SK-N-SH (cell line): ENCODE data around the gene AUH. TPM values are rescaled to one million over a fixed set of nuclear protein-coding genes. Genes with fewer than 3 reads are reported as not detected.

Experiments
- CTCF ChIA-PET: fragments of 300-600, 350-600 bp; formaldehyde crosslinking; extraction: SDS; loops from one replicate; lab custom pipeline; 2021; lab: Yijun Ruan, JAX
- POLR2A ChIA-PET: fragments of 350-600 bp; sonication (Branson Sonifier 250); formaldehyde crosslinking; extraction: SDS; loops from one replicate; lab custom pipeline; 2020; ENCODE audit warnings: antibody characterized with exemption, inconsistent platforms; lab: Yijun Ruan, JAX
- DNase-seq: peaks from one replicate; pipeline ENCODE4 v3.0.0; 2012
- H2AFZ ChIP-seq: fragments of 200-600 bp; sonication (generic); 2 replicates; pipeline ENCODE4 v1.8.1; 2016; ENCODE audit warnings: antibody characterized with exemption, mild to moderate bottlenecking, low read depth
- H3F3A ChIP-seq: fragments of 200-600 bp; sonication (generic); replicated peaks from 2 replicates; pipeline ENCODE3; 2016; ENCODE audit warnings: antibody characterized with exemption, mild to moderate bottlenecking; ENCODE audit not compliant: insufficient read depth
- H3K27ac ChIP-seq, 2 experiments: fragments of 200-500 bp in 1 of 2; fragments of 200-600 bp in 1 of 2; sonication (Bioruptor generic) in 1 of 2; sonication (generic), shearing (Covaris generic) in 1 of 2; 2 replicates each; pipeline versions ENCODE4 v1.5.1 to v1.6.1; 2014 to 2016; ENCODE audit warnings: low read depth in 2 of 2, inconsistent platforms in 1 of 2, low read length in 1 of 2, mild to moderate bottlenecking in 1 of 2, mixed read lengths in 1 of 2
- H3K27me3 ChIP-seq: fragments of 200-600 bp; sonication (generic), shearing (Covaris generic); 2 replicates; pipeline ENCODE4 v1.6.1; 2016; ENCODE audit warnings: mixed run types; ENCODE audit not compliant: insufficient read depth
- H3K36me3 ChIP-seq, 2 experiments: fragments of 200-500 bp in 1 of 2; fragments of 200-600 bp in 1 of 2; sonication (Bioruptor generic) in 1 of 2; sonication (generic) in 1 of 2; replicated peaks in 1 of 2; 2 replicates each; pipeline versions ENCODE3 to v1.5.1; 2014 to 2016; ENCODE audit warnings: low read length in 1 of 2, mild to moderate bottlenecking in 1 of 2; ENCODE audit not compliant: insufficient read depth in 2 of 2, control insufficient read depth in 1 of 2
- H3K4me1 ChIP-seq, 2 experiments: fragments of 200-500 bp in 1 of 2; fragments of 200-600 bp in 1 of 2; sonication (Bioruptor generic) in 1 of 2; sonication (generic), shearing (Covaris generic) in 1 of 2; 2 replicates each; pipeline versions ENCODE4 v1.5.1 to v1.6.1; 2014 to 2016; ENCODE audit warnings: low read depth in 1 of 2, low read length in 1 of 2, mixed run types in 1 of 2; ENCODE audit not compliant: insufficient read depth in 2 of 2, control insufficient read depth in 1 of 2
- H3K4me2 ChIP-seq: fragments of 200-600 bp; sonication (generic), shearing (Covaris generic); 2 replicates; pipeline ENCODE4 v1.6.1; 2017; ENCODE audit warnings: mixed run types
- H3K4me3 ChIP-seq, 2 experiments: fragments of 200-500 bp in 1 of 2; fragments of 200-600 bp in 1 of 2; sonication (Bioruptor generic) in 1 of 2; sonication (generic), shearing (Covaris generic) in 1 of 2; 2 replicates each; pipeline versions ENCODE4 v1.5.1 to v1.8.1; 2014 to 2016; ENCODE audit warnings: low read depth in 2 of 2, inconsistent platforms in 1 of 2, low read length in 1 of 2, mild to moderate bottlenecking in 1 of 2, mixed read lengths in 1 of 2, moderate library complexity in 1 of 2
- H3K79me2 ChIP-seq: fragments of 200-600 bp; sonication (generic); 2 replicates; pipeline ENCODE4 v1.8.1; 2017; ENCODE audit warnings: mild to moderate bottlenecking; ENCODE audit not compliant: insufficient read depth
- H3K9ac ChIP-seq: fragments of 200-600 bp; sonication (generic); 2 replicates; pipeline ENCODE4 v1.6.1; 2017; ENCODE audit warnings: mixed run types
- H3K9me2 ChIP-seq: fragments of 200-600 bp; sonication (generic); 2 replicates; pipeline ENCODE4 v1.6.1; 2017; ENCODE audit warnings: mixed run types
- H3K9me3 ChIP-seq: fragments of 200-600 bp; sonication (generic); 2 replicates; pipeline ENCODE4 v1.6.1; 2017; ENCODE audit warnings: mixed run types, mild to moderate bottlenecking, moderate library complexity
- H4K20me1 ChIP-seq: fragments of 200-600 bp; sonication (generic); 2 replicates; pipeline ENCODE4 v1.6.1; 2017; ENCODE audit warnings: mild to moderate bottlenecking, mixed run types; ENCODE audit not compliant: insufficient read depth
- CHD2 ChIP-seq: fragments of 150-350 bp; IDR thresholded peaks from 2 replicates; pipeline ENCODE4 v1.6.1; 2018; ENCODE audit warnings: low read length; ENCODE audit not compliant: partially characterized antibody
- EP300 ChIP-seq, 2 experiments: IDR thresholded peaks; 2 replicates each; pipeline versions ENCODE4 v1.4.0 to v1.6.1; 2012; ENCODE audit warnings: borderline replicate concordance in 1 of 2, low read depth in 1 of 2, low read length in 1 of 2
- EZH2phosphoT487 ChIP-seq: fragments of 200-600 bp; sonication (generic); IDR thresholded peaks from 2 replicates; pipeline ENCODE4 v1.6.1; 2017; ENCODE audit warnings: low read depth, mixed run types, mild to moderate bottlenecking, antibody characterized with exemption, moderate library complexity, borderline replicate concordance
- FOXJ3 ChIP-seq: sonication (generic); formaldehyde crosslinking; IDR thresholded peaks from 2 replicates; pipeline ENCODE4 v1.5.1; 2020; ENCODE audit warnings: mild to moderate bottlenecking, missing genetic modification reagents
- FOXM1 ChIP-seq: IDR thresholded peaks from 2 replicates; pipeline ENCODE4 v1.4.0; 2012; ENCODE audit warnings: low read depth, mild to moderate bottlenecking
- GABPA ChIP-seq: IDR thresholded peaks from 2 replicates; pipeline ENCODE4 v1.4.0; 2012; ENCODE audit warnings: low read depth, mild to moderate bottlenecking
- GATA2 ChIP-seq: sonication (generic); formaldehyde crosslinking; IDR thresholded peaks from 2 replicates; pipeline ENCODE4 v1.5.0; 2020; ENCODE audit warnings: mild to moderate bottlenecking, missing genetic modification reagents
- IRF3 ChIP-seq: fragments of 150-350 bp; IDR thresholded peaks from 2 replicates; pipeline ENCODE4 v1.6.1; 2016; ENCODE audit warnings: mild to moderate bottlenecking, low read depth, low read length
- JUND ChIP-seq: IDR thresholded peaks from 2 replicates; pipeline ENCODE4 v1.4.0; 2012
- MEF2A ChIP-seq: IDR thresholded peaks from 2 replicates; pipeline ENCODE4 v1.4.0; 2012; ENCODE audit warnings: low read depth, borderline replicate concordance
- NFIC ChIP-seq: IDR thresholded peaks from 2 replicates; pipeline ENCODE4 v1.4.0; 2012; ENCODE audit warnings: borderline replicate concordance
- NRF1 ChIP-seq: IDR thresholded peaks from 2 replicates; pipeline ENCODE4 v1.6.1; 2012; ENCODE audit warnings: low read depth, mild to moderate bottlenecking, low read length
- PBX3 ChIP-seq: IDR thresholded peaks from 2 replicates; pipeline ENCODE4; 2012
- RAD21 ChIP-seq: IDR thresholded peaks from 2 replicates; pipeline ENCODE4 v1.6.1; 2012; ENCODE audit warnings: mild to moderate bottlenecking, low read length
- RCOR1 ChIP-seq: fragments of 150-350 bp; IDR thresholded peaks from 2 replicates; pipeline ENCODE4 v1.6.1; 2017; ENCODE audit warnings: antibody characterized with exemption, low read length
- RFX5 ChIP-seq: IDR thresholded peaks from 2 replicates; pipeline ENCODE4 v1.6.1; 2012; ENCODE audit warnings: mild to moderate bottlenecking, improper control_type of control experiment, low read length
- SMC3 ChIP-seq: IDR thresholded peaks from 2 replicates; pipeline ENCODE4 v1.6.1; 2012; ENCODE audit warnings: low read depth, low read length, improper control_type of control experiment
- TAF1 ChIP-seq: IDR thresholded peaks from 2 replicates; pipeline ENCODE4 v1.6.1; 2012; ENCODE audit warnings: low read depth, mild to moderate bottlenecking, low read length, moderate library complexity, borderline replicate concordance
- TCF12 ChIP-seq: IDR thresholded peaks from 2 replicates; pipeline ENCODE4 v1.4.0; 2012
- TEAD4 ChIP-seq: IDR thresholded peaks from 2 replicates; pipeline ENCODE4 v1.4.0; 2012; ENCODE audit warnings: mild to moderate bottlenecking, borderline replicate concordance; ENCODE audit not compliant: insufficient read depth
- YY1 ChIP-seq: IDR thresholded peaks from 2 replicates; pipeline ENCODE4 v1.4.0; 2012; ENCODE audit warnings: low read depth, mild to moderate bottlenecking
- WGBS: methylation state at CpG from one replicate; pipeline ENCODE4 v1.1.6; 2017; ENCODE audit warnings: low lambda C conversion rate; 5-methylcytosine and 5-hydroxymethylcytosine counted together
- polyA plus RNA-seq, 3 experiments: library from polyadenylated mRNA; depleted of rRNA; stranded (reverse); fragments of >200 nt; gene quantifications; 2 replicates each; pipeline ENCODE4 v1.2.3, GENCODE V29; 2012
- TF ChIP-seq, protein P1 (sequence below): IDR thresholded peaks from 2 replicates; pipeline ENCODE4 v1.4.0; 2012; ENCODE audit warnings: low read depth, borderline replicate concordance
- TF ChIP-seq, protein P2 (sequence below): IDR thresholded peaks from 2 replicates; pipeline ENCODE4 v1.4.0; 2012; ENCODE audit warnings: low read depth, borderline replicate concordance

Gene AUH
- polyA plus RNA-seq, 1 of the 3 experiments (the other 2 are of a cell fraction), result 7.6 TPM

- H4K20me1 ChIP-seq, result no peaks in the 10 kb centered on the region
- no peak overlapping the region for H3K4me3 ChIP-seq
- no peaks in the 10 kb centered on the region for H3K79me2 ChIP-seq
- no peaks in the 10 kb centered on the region for H3K36me3 ChIP-seq
- H3K9ac ChIP-seq, result no peak overlapping the region
- H3K9me3 ChIP-seq, result no peaks in the 10 kb centered on the region
- H3F3A ChIP-seq, result no peaks in the 10 kb centered on the region
- no peak for DNase-seq
- no peak overlapping the region for H3K4me2 ChIP-seq
- no peak overlapping the region for H2AFZ ChIP-seq
- no peaks in the 10 kb centered on the region for H3K9me2 ChIP-seq
- H3K4me1 ChIP-seq, result no peaks in the 10 kb centered on the region
- CTCF ChIA-PET, result no interaction called here
- POLR2A ChIA-PET, result no interaction called here
- TF ChIP-seq GATA2 (CRISPR knock-in tag), result no peak
- TF ChIP-seq TCF12, result no peak
- TF ChIP-seq TEAD4, result no peak
- TF ChIP-seq RFX5, result no peak
- TF ChIP-seq JUND, result no peak
- no peak for TF ChIP-seq SMC3
- no peak for TF ChIP-seq RAD21
- no peak for TF ChIP-seq CHD2
- TF ChIP-seq EZH2phosphoT487, result no peak
- no peak for TF ChIP-seq IRF3
- TF ChIP-seq RCOR1, result no peak
- no peak for TF ChIP-seq TAF1
- no peak for TF ChIP-seq MEF2A
- no peak for TF ChIP-seq EP300 (IDR thresholded peaks at IDR 0.05; ENCODE audit: borderline replicate concordance in 1 of 2, low read depth in 1 of 2, low read length in 1 of 2)
- TF ChIP-seq NRF1, result no peak
- no peak for TF ChIP-seq NFIC
- no peak for TF ChIP-seq FOXJ3 (CRISPR knock-in tag)
- TF ChIP-seq, protein P1, sequence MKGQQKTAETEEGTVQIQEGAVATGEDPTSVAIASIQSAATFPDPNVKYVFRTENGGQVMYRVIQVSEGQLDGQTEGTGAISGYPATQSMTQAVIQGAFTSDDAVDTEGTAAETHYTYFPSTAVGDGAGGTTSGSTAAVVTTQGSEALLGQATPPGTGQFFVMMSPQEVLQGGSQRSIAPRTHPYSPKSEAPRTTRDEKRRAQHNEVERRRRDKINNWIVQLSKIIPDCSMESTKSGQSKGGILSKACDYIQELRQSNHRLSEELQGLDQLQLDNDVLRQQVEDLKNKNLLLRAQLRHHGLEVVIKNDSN, result no peak
- H3K27me3 ChIP-seq, result no peaks in the 10 kb centered on the region
- no peak overlapping the region for H3K27ac ChIP-seq
- 90% methylated on average over 8 of the region's 8 CpGs for WGBS
Observed at GRCh38 chr9:91181541-91181940, 180.2 kb downstream of the AUH start.

DNA sequence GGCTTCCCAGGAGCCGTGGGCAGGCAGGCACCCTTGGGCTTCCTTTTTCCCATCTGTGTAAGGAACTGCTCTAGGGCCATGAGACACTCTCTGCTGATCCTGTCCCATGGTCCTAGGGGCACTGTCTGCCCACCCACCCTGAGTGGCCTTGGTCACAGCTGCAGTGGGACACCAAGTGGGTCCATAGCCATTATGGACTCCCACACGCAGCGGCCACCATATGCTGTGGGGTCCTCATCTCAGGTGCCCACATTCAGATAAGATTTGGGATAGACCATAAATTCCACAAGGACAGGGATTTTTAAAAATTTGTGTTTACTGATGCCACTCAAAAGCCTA is 180.8 kb downstream of the AUH start:
- Histone ChIP-seq H3K4me2 (no peak overlapping the region), H3K36me3 (no peaks in the 10 kb centered on the region), H3K9me2 (no peaks in the 10 kb centered on the region), H3K4me1 (no peaks in the 10 kb centered on the region), H3K9me3 (no peaks in the 10 kb centered on the region), H3K79me2 (no peaks in the 10 kb centered on the region), H3K27me3 (no peaks in the 10 kb centered on the region), H3K4me3 (no peak overlapping the region), H3F3A (no peaks in the 10 kb centered on the region), H3K27ac (no peak overlapping the region), H4K20me1 (no peaks in the 10 kb centered on the region), H2AFZ (no peak overlapping the region), H3K9ac (no peak overlapping the region)
- no peak for DNase-seq
- WGBS, result 90% methylated on average over 2 of the region's 3 CpGs
- ChIA-PET CTCF (no interaction called here), POLR2A (no interaction called here)
- TF ChIP-seq NFIC, result no peak
- TF ChIP-seq EP300 (IDR thresholded peaks at IDR 0.05; ENCODE audit: borderline replicate concordance in 1 of 2, low read depth in 1 of 2, low read length in 1 of 2), result no peak
- no peak for TF ChIP-seq EZH2phosphoT487
- no peak for TF ChIP-seq PBX3
- TF ChIP-seq IRF3, result no peak
- no peak for TF ChIP-seq FOXM1
- no peak for TF ChIP-seq YY1
- no peak for TF ChIP-seq GABPA
- TF ChIP-seq, protein P2, sequence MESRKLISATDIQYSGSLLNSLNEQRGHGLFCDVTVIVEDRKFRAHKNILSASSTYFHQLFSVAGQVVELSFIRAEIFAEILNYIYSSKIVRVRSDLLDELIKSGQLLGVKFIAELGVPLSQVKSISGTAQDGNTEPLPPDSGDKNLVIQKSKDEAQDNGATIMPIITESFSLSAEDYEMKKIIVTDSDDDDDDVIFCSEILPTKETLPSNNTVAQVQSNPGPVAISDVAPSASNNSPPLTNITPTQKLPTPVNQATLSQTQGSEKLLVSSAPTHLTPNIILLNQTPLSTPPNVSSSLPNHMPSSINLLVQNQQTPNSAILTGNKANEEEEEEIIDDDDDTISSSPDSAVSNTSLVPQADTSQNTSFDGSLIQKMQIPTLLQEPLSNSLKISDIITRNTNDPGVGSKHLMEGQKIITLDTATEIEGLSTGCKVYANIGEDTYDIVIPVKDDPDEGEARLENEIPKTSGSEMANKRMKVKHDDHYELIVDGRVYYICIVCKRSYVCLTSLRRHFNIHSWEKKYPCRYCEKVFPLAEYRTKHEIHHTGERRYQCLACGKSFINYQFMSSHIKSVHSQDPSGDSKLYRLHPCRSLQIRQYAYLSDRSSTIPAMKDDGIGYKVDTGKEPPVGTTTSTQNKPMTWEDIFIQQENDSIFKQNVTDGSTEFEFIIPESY, result no peak
